ENCODE measurements around the gene A1BG. TPM values are rescaled to one million over a fixed set of nuclear protein-coding genes. Genes with fewer than 3 reads are reported as not detected.
"Not testable (repeated sequence)": the region's sequence is repeated elsewhere in the genome, so short reads cannot be mapped to it uniquely, and the experiment has no call there.

A1BG gene
- polyA plus RNA-seq, 3 donors from 2014 or later, result 14.4 to 33.4 (median 32.4) TPM

DNA sequence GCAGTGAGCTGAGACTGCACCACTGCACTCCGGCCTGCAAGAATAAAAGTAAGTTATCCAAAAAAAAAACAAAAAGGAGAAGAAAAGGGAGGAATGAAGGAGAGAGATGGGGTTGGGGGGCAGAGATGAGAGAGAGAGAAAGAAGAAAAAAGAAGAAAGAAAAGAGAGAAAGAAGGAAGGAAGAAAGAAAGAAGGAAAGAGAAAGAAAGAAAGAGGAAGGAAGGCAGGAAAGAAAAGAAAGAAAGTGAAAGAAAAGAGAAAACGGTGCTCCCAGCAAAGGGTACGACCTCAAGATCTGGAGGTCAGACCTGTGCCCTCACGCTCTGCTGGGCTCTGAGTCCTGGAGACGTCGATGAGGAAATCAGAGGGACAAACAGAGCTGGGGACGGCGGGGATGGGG is 3.7 kb downstream of the A1BG start:
- DNase-seq, result no peak
- peaks cover 0 to 5% (median 3%) of the 10 kb centered on the region in 3 donors for H3K36me3 Mint-ChIP-seq
- no peak overlapping the region for H3K27ac Mint-ChIP-seq

GRCh38 chr19:58348080-58348479 is 5.2 kb downstream of the A1BG start:
- H3K27ac Mint-ChIP-seq, result peak overlapping the region in 3 of 6 donors; percentile 72 to 89 (median 82)
- H3K4me1 Mint-ChIP-seq, result peaks cover 15 to 21% of the 10 kb centered on the region in 2 donors
- H3K27me3 Mint-ChIP-seq (ENCODE audit: low read depth in 3 of 3), result peaks cover 2 to 14% (median 4%) of the 10 kb centered on the region in 3 donors
- DNase-seq, H3K9me3 Mint-ChIP-seq, H3K36me3 Mint-ChIP-seq: not testable (repeated sequence)
- peak overlapping the region; percentile 79 to 92 (median 86) for H3K4me3 Mint-ChIP-seq

More for the DNA sequence above, 3.7 kb downstream of the A1BG start:
- Mint-ChIP-seq H3K9me3 (no peaks in the 10 kb centered on the region), H3K4me1 (peaks cover 15 to 21% of the 10 kb centered on the region in 2 donors), H3K27me3 (ENCODE audit: low read depth in 3 of 3) (peaks cover 2 to 14% (median 6%) of the 10 kb centered on the region in 3 donors), H3K4me3 (no peak overlapping the region)

- peaks cover 2 to 13% (median 7%) of the 10 kb centered on the region in 3 donors for H3K27me3 Mint-ChIP-seq (ENCODE audit: low read depth in 3 of 3)
- peaks cover 0 to 8% (median 7%) of the 10 kb centered on the region in 3 donors for H3K36me3 Mint-ChIP-seq
- DNase-seq, result peak; percentile 32 to 58 (median 49)
- H3K4me1 Mint-ChIP-seq, result peaks cover 15 to 21% of the 10 kb centered on the region in 2 donors
- peak overlapping the region in 5 of 6 donors; percentile 57 to 89 (median 72) for H3K27ac Mint-ChIP-seq
- peak overlapping the region; percentile 79 to 92 (median 86) for H3K4me3 Mint-ChIP-seq
- H3K9me3 Mint-ChIP-seq, result peaks cover 0 to 2% (median 0%) of the 10 kb centered on the region in 6 donors
Observed at GRCh38 chr19:58346961-58347929, 6.0 kb downstream of the A1BG start.

- no peak for DNase-seq
- H3K36me3 Mint-ChIP-seq, result peaks cover 9 to 19% (median 14%) of the 10 kb centered on the region in 3 donors
- H3K4me1 Mint-ChIP-seq, result peaks cover 15 to 21% of the 10 kb centered on the region in 2 donors
- peaks cover 0 to 2% (median 0%) of the 10 kb centered on the region in 6 donors for H3K9me3 Mint-ChIP-seq
- peaks cover 2 to 10% (median 5%) of the 10 kb centered on the region in 3 donors for H3K27me3 Mint-ChIP-seq (ENCODE audit: low read depth in 3 of 3)
- H3K4me3 Mint-ChIP-seq, result peak overlapping the region; percentile 59 to 87 (median 74)
- H3K27ac Mint-ChIP-seq, result peak overlapping the region in 4 of 6 donors; percentile 4 to 54 (median 10)
Observed at GRCh38 chr19:58345558-58345957, 7.7 kb downstream of the A1BG start.

DNA sequence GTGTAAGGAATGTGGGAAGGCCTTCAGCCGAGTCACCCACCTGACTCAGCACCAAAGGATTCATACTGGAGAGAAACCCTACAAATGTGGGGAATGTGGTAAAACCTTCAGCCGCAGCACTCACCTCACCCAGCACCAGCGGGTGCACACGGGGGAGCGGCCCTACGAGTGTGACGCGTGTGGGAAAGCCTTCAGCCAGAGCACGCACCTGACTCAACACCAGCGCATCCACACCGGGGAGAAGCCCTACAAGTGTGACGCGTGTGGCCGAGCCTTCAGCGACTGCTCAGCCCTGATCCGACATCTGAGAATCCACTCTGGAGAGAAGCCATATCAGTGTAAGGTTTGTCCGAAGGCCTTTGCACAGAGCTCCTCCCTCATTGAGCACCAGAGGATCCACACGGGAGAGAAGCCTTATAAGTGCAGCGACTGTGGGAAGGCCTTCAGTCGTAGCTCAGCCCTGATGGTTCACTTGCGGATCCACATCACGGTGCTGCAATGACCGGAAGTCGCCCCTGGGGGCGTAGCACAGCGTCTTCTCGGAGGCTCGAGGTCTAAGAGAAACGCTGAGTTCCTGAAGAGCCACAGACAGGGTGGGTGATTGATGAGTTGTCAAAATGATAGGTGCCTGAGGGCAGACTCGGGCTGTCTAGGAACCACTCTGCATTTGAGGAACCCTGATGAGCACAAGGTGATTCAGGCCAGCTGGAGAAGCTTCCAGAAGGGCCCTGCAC is 14.3 kb downstream of the A1BG start:
- DNase-seq, result no peak
- Mint-ChIP-seq H3K36me3 (peaks cover 24 to 40% (median 29%) of the 10 kb centered on the region in 3 donors), H3K27ac (no peak overlapping the region), H3K4me1 (no peaks in the 10 kb centered on the region), H3K9me3 (peaks cover 0 to 2% (median 0%) of the 10 kb centered on the region in 6 donors), H3K27me3 (ENCODE audit: low read depth in 3 of 3) (peaks cover 0 to 2% (median 0%) of the 10 kb centered on the region in 3 donors), H3K4me3 (no peak overlapping the region)

DNA sequence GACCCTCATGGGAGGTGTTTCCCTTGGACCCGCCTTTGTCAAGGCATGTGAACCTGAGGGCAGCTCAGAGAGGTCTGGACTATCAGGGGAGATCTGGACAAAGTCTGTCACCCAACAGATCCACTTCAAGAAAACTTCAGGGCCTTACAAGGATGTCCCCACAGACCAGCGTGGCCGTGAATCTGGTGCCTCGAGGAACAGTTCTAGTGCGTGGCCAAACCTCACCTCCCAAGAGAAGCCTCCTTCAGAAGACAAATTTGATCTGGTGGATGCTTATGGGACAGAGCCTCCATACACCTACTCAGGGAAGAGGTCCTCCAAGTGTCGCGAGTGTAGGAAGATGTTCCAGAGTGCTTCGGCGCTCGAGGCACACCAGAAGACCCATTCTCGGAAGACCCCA is 15.0 kb downstream of the A1BG start:
- Mint-ChIP-seq H3K4me3 (no peak overlapping the region), H3K4me1 (no peaks in the 10 kb centered on the region), H3K9me3 (no peaks in the 10 kb centered on the region), H3K36me3 (peaks cover 24 to 40% (median 29%) of the 10 kb centered on the region in 3 donors), H3K27me3 (ENCODE audit: low read depth in 3 of 3) (peaks cover 0 to 2% (median 0%) of the 10 kb centered on the region in 3 donors), H3K27ac (no peak overlapping the region)
- DNase-seq, result no peak

DNA sequence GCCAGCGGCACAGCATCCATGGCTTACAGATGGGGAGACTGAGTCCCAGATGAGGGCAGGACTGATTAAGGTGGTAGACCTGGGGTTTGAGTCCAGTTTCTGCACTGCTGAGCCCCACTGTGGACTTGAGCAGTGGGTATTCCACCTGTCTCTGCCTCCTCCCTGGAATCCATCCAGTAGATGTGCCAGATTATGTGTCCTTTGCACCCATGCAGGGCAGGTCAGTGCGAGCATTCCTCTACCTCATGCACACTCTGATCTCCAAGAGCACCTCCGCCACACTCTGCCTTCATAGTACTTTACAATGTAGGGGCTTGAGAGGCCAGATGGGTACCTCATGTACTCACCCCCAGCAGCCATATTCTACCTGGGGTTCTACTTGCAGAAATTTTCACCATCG is 16.5 kb downstream of the A1BG start:
- Mint-ChIP-seq H3K27ac (no peak overlapping the region), H3K36me3 (peaks cover 18 to 34% (median 29%) of the 10 kb centered on the region in 3 donors), H3K4me3 (no peak overlapping the region), H3K9me3 (no peaks in the 10 kb centered on the region), H3K27me3 (ENCODE audit: low read depth in 3 of 3) (no peaks in the 10 kb centered on the region), H3K4me1 (no peaks in the 10 kb centered on the region)
- DNase-seq, result no peak

DNA sequence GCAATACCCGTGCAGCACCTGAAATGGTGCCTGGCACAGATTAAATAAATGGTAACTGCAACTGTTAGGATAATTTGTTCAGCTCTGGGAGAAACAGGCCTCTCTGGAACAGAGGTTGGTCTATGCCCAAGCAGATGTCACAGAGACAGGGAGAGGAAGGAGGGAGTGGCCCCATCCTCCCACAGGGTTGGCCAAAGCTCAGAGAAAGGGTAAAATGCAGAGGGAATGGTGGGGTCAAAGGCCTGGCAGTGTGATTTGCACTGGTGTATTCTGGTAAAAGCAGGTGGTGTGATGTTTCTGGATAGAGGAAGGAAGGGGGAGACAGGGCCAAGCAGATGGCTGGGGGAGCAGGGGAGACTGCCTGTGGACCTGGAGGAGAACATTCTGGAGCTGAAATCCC is 17.1 kb downstream of the A1BG start:
- Mint-ChIP-seq H3K4me1 (no peaks in the 10 kb centered on the region), H3K27ac (no peak overlapping the region), H3K9me3 (no peaks in the 10 kb centered on the region), H3K27me3 (ENCODE audit: low read depth in 3 of 3) (no peaks in the 10 kb centered on the region), H3K4me3 (no peak overlapping the region), H3K36me3 (peaks cover 16 to 32% (median 26%) of the 10 kb centered on the region in 3 donors)
- no peak for DNase-seq

- Mint-ChIP-seq H3K4me1 (no peaks in the 10 kb centered on the region), H3K36me3 (peaks cover 10 to 30% (median 20%) of the 10 kb centered on the region in 3 donors), H3K4me3 (no peak overlapping the region), H3K27me3 (ENCODE audit: low read depth in 3 of 3) (no peaks in the 10 kb centered on the region), H3K9me3 (no peaks in the 10 kb centered on the region), H3K27ac (no peak overlapping the region)
- DNase-seq, result no peak
Observed at GRCh38 chr19:58335630-58336029, 17.7 kb downstream of the A1BG start.

DNA sequence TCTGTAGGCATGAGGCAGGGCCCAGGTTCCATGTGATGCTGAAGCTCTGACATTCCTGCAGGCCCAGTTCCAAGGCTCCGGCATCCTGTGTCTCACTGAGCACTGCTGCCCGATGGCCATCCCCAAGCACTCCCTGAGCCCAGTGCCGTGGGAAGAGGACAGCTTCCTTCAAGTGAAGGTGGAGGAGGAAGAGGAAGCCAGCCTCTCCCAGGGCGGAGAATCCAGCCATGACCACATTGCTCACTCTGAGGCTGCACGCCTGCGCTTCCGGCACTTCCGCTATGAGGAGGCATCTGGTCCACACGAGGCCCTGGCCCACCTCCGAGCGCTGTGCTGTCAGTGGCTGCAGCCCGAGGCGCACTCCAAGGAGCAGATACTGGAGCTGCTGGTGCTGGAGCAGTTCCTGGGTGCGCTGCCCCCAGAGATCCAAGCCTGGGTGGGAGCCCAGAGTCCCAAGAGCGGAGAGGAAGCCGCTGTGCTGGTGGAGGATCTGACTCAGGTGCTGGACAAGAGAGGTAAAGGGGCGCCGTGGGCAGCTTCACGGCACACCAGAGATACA is 18.5 kb downstream of the A1BG start:
- H3K4me3 Mint-ChIP-seq, result no peak overlapping the region
- H3K36me3 Mint-ChIP-seq, result peaks cover 7 to 26% (median 16%) of the 10 kb centered on the region in 3 donors
- no peaks in the 10 kb centered on the region for H3K27me3 Mint-ChIP-seq (ENCODE audit: low read depth in 3 of 3)
- H3K27ac Mint-ChIP-seq, result no peak overlapping the region
- H3K4me1 Mint-ChIP-seq, result no peaks in the 10 kb centered on the region
- H3K9me3 Mint-ChIP-seq, result no peaks in the 10 kb centered on the region
- DNase-seq, result no peak

DNA sequence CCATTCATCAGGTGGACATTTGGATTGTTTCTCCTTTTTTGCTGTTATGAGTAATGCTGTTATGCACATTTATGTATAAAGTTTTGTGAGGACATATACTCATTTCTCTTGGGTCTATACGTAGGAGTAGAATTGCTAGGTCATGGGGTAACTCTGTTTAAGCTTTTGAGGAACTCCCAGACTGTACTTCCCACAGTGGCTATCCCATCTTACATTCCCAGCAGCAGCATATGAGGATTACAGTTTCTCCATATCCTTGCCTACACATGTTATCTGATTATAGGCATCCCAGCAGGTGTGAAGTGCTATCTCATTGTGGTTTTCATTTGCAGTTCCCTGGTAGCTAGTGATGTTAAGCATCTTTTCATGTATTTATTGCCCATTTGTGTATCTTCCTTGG is 20.6 kb downstream of the A1BG start:
- Mint-ChIP-seq H3K4me3 (no peak overlapping the region), H3K9me3 (no peaks in the 10 kb centered on the region)
- no peak for DNase-seq

GRCh38 chr19:58330458-58330857 is 22.8 kb downstream of the A1BG start:
- no peak overlapping the region for H3K4me3 Mint-ChIP-seq
- no peaks in the 10 kb centered on the region for H3K4me1 Mint-ChIP-seq
- H3K36me3 Mint-ChIP-seq, result peaks cover 0 to 6% (median 0%) of the 10 kb centered on the region in 3 donors
- peaks cover 0 to 1% (median 0%) of the 10 kb centered on the region in 3 donors for H3K27me3 Mint-ChIP-seq (ENCODE audit: low read depth in 3 of 3)
- peak overlapping the region in 3 of 6 donors; percentile 3 to 12 (median 7) for H3K27ac Mint-ChIP-seq
- no peaks in the 10 kb centered on the region for H3K9me3 Mint-ChIP-seq
- DNase-seq, result no peak

More for the DNA sequence above, 20.6 kb downstream of the A1BG start:
- H3K36me3 Mint-ChIP-seq, result peaks cover 4 to 10% (median 5%) of the 10 kb centered on the region in 3 donors
- H3K27ac Mint-ChIP-seq, result peak overlapping the region in 1 of 6 donors; percentile 62
- H3K27me3 Mint-ChIP-seq (ENCODE audit: low read depth in 3 of 3), result peaks cover 0 to 1% (median 0%) of the 10 kb centered on the region in 3 donors
- no peaks in the 10 kb centered on the region for H3K4me1 Mint-ChIP-seq

DNA sequence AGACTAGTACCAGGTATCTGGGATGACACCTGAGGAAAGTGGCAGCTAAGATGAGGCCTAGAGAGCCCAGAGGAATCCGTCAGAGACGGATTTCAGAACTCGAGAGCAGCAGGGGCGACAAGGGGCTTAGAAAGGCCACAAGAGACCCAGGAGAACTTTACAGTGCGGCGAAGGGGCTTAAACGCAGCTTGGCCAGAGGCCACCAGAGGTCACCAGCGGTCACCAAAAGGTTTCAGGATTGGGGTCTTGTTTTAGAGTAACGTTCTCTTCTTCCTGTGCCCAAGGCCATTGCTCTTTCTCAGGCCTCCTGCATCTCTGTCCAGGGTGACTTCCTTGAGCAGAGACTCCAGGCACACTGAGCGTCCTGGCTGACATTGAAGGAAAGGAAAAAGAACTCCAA is 24.3 kb downstream of the A1BG start:
- Mint-ChIP-seq H3K27ac (peak overlapping the region in 4 of 6 donors; percentile 24 to 65 (median 50)), H3K9me3 (no peaks in the 10 kb centered on the region), H3K27me3 (ENCODE audit: low read depth in 3 of 3) (peaks cover 0 to 1% (median 0%) of the 10 kb centered on the region in 3 donors), H3K36me3 (no peaks in the 10 kb centered on the region), H3K4me1 (no peaks in the 10 kb centered on the region), H3K4me3 (peak overlapping the region in 2 of 5 donors; percentile 30 to 36)
- DNase-seq, result no peak

All from immature natural killer cell (primary cell).